Measurements from ENCODE around the gene DOCK3.
"Not testable (repeated sequence)": the region's sequence is repeated elsewhere in the genome, so short reads cannot be mapped to it uniquely, and the experiment has no call there.

Gene DOCK3

DNA sequence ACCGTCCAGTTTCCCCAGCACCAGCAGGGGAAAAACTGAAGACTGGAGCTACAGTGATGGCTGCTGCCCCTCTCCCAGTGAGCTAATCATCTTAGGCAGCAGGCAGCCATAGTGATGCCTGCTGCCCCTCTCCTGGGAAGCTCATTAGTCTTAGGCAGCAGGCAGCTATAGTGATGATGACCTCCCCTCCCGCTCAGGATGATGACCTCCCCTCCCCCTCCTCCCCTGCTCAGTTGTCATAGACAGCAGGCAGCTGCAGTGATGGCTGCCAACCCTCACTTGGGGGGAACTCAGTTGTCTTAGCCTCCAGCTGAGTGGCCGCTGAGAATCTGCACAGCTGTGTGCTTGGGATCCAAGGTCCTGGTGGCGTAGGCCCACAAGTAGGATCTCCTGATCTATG is 629.5 kb downstream of the DOCK3 start:
- H3K4me1 Mint-ChIP-seq = no peaks in the 10 kb centered on the region
- no peaks in the 10 kb centered on the region for H3K27me3 Mint-ChIP-seq
- DNase-seq = no peak
- no peak for ATAC-seq
- H3K27ac Mint-ChIP-seq = no peak overlapping the region
- peaks cover 25 to 54% of the 10 kb centered on the region in 2 donors for H3K9me3 Mint-ChIP-seq
- H3K4me3 Mint-ChIP-seq = no peak overlapping the region

- no peak for ATAC-seq
- no peaks in the 10 kb centered on the region for H3K27me3 Mint-ChIP-seq
Observed at GRCh38 chr3:51306093-51306492, 631.4 kb downstream of the DOCK3 start.

GRCh38 chr3:51307458-51307857 is 632.7 kb downstream of the DOCK3 start:
- Mint-ChIP-seq H3K9me3 (peaks cover 11 to 33% of the 10 kb centered on the region in 2 donors), H3K4me3 (no peak overlapping the region), H3K27me3 (no peaks in the 10 kb centered on the region), H3K4me1 (no peaks in the 10 kb centered on the region), H3K27ac (no peak overlapping the region)
- ATAC-seq (no peak), DNase-seq (no peak)

More at GRCh38 chr3:51306093-51306492, 631.4 kb downstream of the DOCK3 start:
- H3K27ac Mint-ChIP-seq = no peak overlapping the region
- H3K4me3 Mint-ChIP-seq = no peak overlapping the region
- H3K9me3 Mint-ChIP-seq = peaks cover 22 to 47% of the 10 kb centered on the region in 2 donors
- no peaks in the 10 kb centered on the region for H3K4me1 Mint-ChIP-seq
- DNase-seq = no peak

DNA sequence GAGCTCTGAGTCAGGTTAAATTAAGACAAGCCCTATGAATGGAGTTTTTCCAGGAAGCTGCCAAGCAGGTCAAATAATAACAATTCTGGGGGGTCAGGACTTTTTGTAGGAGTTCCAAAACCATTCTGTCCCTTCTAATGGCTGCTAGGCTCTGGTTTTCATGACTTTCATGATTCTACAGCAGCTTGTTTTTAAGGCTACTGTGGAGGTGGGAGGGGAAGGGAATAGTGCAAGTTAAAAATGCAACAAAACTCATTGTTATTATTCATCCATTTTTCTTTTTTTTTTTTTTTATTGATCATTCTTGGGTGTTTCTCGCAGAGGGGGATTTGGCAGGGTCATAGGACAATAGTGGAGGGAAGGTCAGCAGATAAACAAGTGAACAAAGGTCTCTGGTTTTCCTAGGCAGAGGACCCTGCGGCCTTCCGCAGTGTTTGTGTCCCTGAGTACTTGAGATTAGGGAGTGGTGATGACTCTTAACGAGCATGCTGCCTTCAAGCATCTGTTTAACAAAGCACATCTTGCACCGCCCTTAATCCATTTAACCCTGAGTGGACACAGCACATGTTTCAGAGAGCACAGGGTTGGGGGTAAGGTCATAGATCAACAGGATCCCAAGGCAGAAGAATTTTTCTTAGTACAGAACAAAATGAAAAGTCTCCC is 633.3 kb downstream of the DOCK3 start:
- DNase-seq, H3K4me3 Mint-ChIP-seq, H3K27me3 Mint-ChIP-seq, ATAC-seq, H3K4me1 Mint-ChIP-seq, H3K27ac Mint-ChIP-seq: not testable (repeated sequence)
- peaks cover 11 to 27% of the 10 kb centered on the region in 2 donors for H3K9me3 Mint-ChIP-seq

DNA sequence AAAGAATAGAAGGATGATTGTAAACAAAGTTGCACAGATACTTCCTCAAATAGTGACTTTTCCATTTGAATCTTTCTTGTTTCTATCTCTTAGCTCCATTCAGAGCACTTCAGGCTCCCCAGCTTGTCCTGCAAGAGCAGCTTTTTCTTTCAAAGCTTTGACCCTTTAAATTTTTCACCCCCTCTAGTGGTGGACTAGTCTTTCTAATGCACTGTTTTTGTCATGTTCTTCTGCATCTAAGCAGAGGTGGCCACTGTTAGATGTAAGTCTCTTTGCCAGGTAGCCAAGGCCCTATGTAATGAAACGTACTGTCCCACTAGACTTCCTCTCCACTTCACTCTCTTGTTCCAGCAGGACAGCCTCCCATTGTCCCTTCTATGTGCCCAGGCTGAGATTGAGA is 636.3 kb downstream of the DOCK3 start:
- H3K4me3 Mint-ChIP-seq = no peak overlapping the region
- no peaks in the 10 kb centered on the region for H3K27me3 Mint-ChIP-seq
- ATAC-seq = no peak
- DNase-seq = no peak
- no peak overlapping the region for H3K27ac Mint-ChIP-seq
- H3K4me1 Mint-ChIP-seq = no peaks in the 10 kb centered on the region
- H3K9me3 Mint-ChIP-seq = peaks cover 10 to 12% of the 10 kb centered on the region in 2 donors

GRCh38 chr3:51328206-51328605 is 653.5 kb downstream of the DOCK3 start:
- Mint-ChIP-seq H3K27me3 (peaks cover 7% of the 10 kb centered on the region), H3K4me3 (no peak overlapping the region), H3K9me3 (peaks cover 0 to 23% of the 10 kb centered on the region in 2 donors), H3K4me1 (no peaks in the 10 kb centered on the region), H3K27ac (no peak overlapping the region)
- ATAC-seq = no peak
- no peak for DNase-seq

GRCh38 chr3:51330046-51330445 is 655.3 kb downstream of the DOCK3 start:
- Mint-ChIP-seq H3K27ac (no peak overlapping the region), H3K4me3 (no peak overlapping the region), H3K27me3 (no peaks in the 10 kb centered on the region), H3K9me3 (peaks cover 0 to 4% of the 10 kb centered on the region in 2 donors), H3K4me1 (no peaks in the 10 kb centered on the region)
- DNase-seq (no peak), ATAC-seq (no peak)

GRCh38 chr3:51332156-51332555 is 657.4 kb downstream of the DOCK3 start:
- Mint-ChIP-seq H3K27ac (peak overlapping the region in 1 of 2 donors; percentile 65), H3K9me3 (no peaks in the 10 kb centered on the region), H3K27me3 (no peaks in the 10 kb centered on the region), H3K4me3 (no peak overlapping the region), H3K4me1 (no peaks in the 10 kb centered on the region)
- no peak for DNase-seq
- ATAC-seq = no peak

GRCh38 chr3:51333021-51333420 is 658.3 kb downstream of the DOCK3 start:
- ATAC-seq (no peak), DNase-seq (no peak)
- H3K27ac Mint-ChIP-seq = no peak overlapping the region
- no peaks in the 10 kb centered on the region for H3K9me3 Mint-ChIP-seq
- no peak overlapping the region for H3K4me3 Mint-ChIP-seq
- H3K4me1 Mint-ChIP-seq = no peaks in the 10 kb centered on the region
- H3K27me3 Mint-ChIP-seq = no peaks in the 10 kb centered on the region

DNA sequence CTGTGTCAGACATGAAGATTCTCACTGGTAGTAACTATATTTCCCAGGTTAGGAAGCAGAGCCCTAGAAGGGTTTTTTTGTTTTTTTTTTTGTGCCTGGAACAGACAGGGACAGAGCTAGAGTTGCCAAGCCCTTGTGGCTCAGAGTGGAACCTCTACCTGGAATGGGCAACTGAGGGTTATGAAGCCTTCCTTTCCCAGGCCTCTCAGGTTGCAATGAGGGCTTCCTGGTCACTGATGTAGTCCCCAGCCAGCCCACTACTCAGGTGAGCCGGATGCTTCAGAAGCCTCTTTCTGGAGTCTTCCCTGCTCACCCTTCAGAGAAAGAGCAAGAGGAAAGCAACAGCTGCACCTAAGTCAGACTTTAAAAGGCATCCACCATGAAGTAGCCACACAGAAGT is 661.5 kb downstream of the DOCK3 start:
- no peaks in the 10 kb centered on the region for H3K9me3 Mint-ChIP-seq
- no peak overlapping the region for H3K27ac Mint-ChIP-seq
- DNase-seq (no peak), ATAC-seq (no peak)
- no peak overlapping the region for H3K4me3 Mint-ChIP-seq
- no peaks in the 10 kb centered on the region for H3K4me1 Mint-ChIP-seq
- no peaks in the 10 kb centered on the region for H3K27me3 Mint-ChIP-seq

- H3K4me1 Mint-ChIP-seq = no peaks in the 10 kb centered on the region
- no peaks in the 10 kb centered on the region for H3K27me3 Mint-ChIP-seq
- no peak overlapping the region for H3K27ac Mint-ChIP-seq
Observed at GRCh38 chr3:51337666-51338065, 662.9 kb downstream of the DOCK3 start.

GRCh38 chr3:51338632-51339031 is 663.9 kb downstream of the DOCK3 start:
- H3K9me3 Mint-ChIP-seq = no peaks in the 10 kb centered on the region
- ATAC-seq (no peak), DNase-seq (no peak)
- H3K4me3 Mint-ChIP-seq = no peak overlapping the region
- no peak overlapping the region for H3K27ac Mint-ChIP-seq
- no peaks in the 10 kb centered on the region for H3K27me3 Mint-ChIP-seq
- H3K4me1 Mint-ChIP-seq = no peaks in the 10 kb centered on the region

More at GRCh38 chr3:51337666-51338065, 662.9 kb downstream of the DOCK3 start:
- ATAC-seq = no peak
- H3K9me3 Mint-ChIP-seq = no peaks in the 10 kb centered on the region
- H3K4me3 Mint-ChIP-seq = no peak overlapping the region
- no peak for DNase-seq

DNA sequence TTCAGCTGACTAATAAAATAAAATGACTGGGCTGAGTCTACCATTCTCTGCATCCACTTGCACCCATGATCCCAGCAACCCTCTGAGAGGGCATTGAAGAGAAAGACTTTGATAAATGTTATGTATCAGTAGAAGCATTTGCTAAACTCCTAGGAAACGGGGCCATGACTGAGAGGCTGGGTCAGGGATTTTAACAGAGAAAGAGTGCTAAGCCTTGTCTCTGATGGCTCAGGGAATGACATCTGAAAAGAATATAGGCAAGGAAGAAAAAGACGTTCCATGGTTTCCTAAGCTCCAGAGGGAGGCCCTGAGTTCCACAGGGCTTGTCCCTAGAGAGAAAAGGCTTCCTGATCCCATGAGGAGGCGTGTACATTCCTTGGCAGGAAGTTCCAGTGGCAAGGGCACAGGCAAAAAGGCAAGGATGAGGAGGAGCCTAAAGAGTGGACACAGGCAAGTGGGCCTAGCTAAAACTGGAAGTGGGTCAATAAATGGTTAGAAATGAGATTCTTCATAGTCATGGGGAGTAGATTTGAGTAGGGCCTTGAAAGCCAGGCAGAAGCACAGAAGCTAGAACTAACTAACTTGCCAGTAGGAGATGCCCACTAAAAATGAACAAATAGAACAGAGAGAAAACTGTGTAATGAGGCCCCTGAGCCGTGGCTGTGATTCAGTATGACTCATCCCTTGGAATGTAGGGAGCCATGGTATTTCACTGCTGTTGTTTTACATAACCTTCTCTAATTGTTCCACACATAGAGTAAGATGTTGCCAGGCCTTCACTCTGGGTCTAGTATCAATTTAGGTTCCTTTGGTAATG is 665.5 kb downstream of the DOCK3 start:
- H3K9me3 Mint-ChIP-seq = no peaks in the 10 kb centered on the region

GRCh38 chr3:51340989-51341636 is 666.4 kb downstream of the DOCK3 start:
- Mint-ChIP-seq H3K9me3 (no peaks in the 10 kb centered on the region), H3K27ac (peak overlapping the region in 1 of 2 donors; percentile 22), H3K4me1 (no peaks in the 10 kb centered on the region), H3K4me3 (no peak overlapping the region), H3K27me3 (no peaks in the 10 kb centered on the region)
- DNase-seq = no peak
- ATAC-seq = no peak

More for the DNA sequence above, 665.5 kb downstream of the DOCK3 start:
- DNase-seq (no peak), ATAC-seq (no peak)
- no peak overlapping the region for H3K4me3 Mint-ChIP-seq
- H3K27ac Mint-ChIP-seq = peak overlapping the region in 1 of 2 donors; percentile 80
- no peaks in the 10 kb centered on the region for H3K4me1 Mint-ChIP-seq
- no peaks in the 10 kb centered on the region for H3K27me3 Mint-ChIP-seq

GRCh38 chr3:51343918-51344687 is 669.4 kb downstream of the DOCK3 start:
- Mint-ChIP-seq H3K9me3 (no peaks in the 10 kb centered on the region), H3K4me1 (no peaks in the 10 kb centered on the region), H3K27me3 (no peaks in the 10 kb centered on the region), H3K4me3 (no peak overlapping the region), H3K27ac (no peak overlapping the region)
- DNase-seq (no peak), ATAC-seq (no peak)
